ENCODE measurements around the gene SMIM20.

GRCh38 chr4:25900310-25900709, 13.7 kb upstream of the SMIM20 start:
- TF ChIP-seq CTCF (IDR thresholded peaks at IDR 0.05) (no peak), EZH2 (IDR thresholded peaks at IDR 0.05) (no peak), EZH2phosphoT487 (IDR thresholded peaks at IDR 0.05) (no peak)
